Upper lobe of left lung (tissue), 4 donors: ENCODE data around the gene SLC19A1.
"Not testable (repeated sequence)": the region's sequence is repeated elsewhere in the genome, so short reads cannot be mapped to it uniquely, and the experiment has no call there.

ENCODE experiments used
- CTCF ChIP-seq, 6 experiments: fragments of 450-650 bp in 4 of 6; fragments of 200-600 bp in 2 of 6; sonication (generic) in 2 of 6; IDR thresholded peaks; one replicate each; pipeline ENCODE4 v1.5.1; 2016 to 2019; ENCODE audit warnings: antibody characterized with exemption in 6 of 6
- POLR2AphosphoS5 ChIP-seq, 2 donors: sonication (generic); formaldehyde crosslinking; IDR thresholded peaks; one replicate each; pipeline ENCODE4 v1.5.1; 2017; ENCODE audit warnings: antibody characterized with exemption in 2 of 2

- not testable (repeated sequence) for TF ChIP-seq CTCF, POLR2AphosphoS5 (IDR thresholded peaks at IDR 0.05)
Measured at GRCh38 chr21:45501081-45502005, 40.9 kb downstream of the SLC19A1 start.
